Muscle of arm (tissue), 12 donors: ENCODE data around the gene UBASH3A. TPM values are rescaled to one million over a fixed set of nuclear protein-coding genes. Genes with fewer than 3 reads are reported as not detected.
"Not testable (repeated sequence)": the region's sequence is repeated elsewhere in the genome, so short reads cannot be mapped to it uniquely, and the experiment has no call there.

Source experiments
- DNase-seq: peaks from one replicate; pipeline ENCODE4 v3.0.0-alpha.2; 2013
- polyA plus RNA-seq, 12 donors: library from polyadenylated mRNA; unstranded; fragments of 120-200 nt; gene quantifications; one replicate each; pipeline ENCODE4 v1.2.1, GENCODE V29; 2013; ENCODE audit not compliant: insufficient read length in 12 of 12

Gene UBASH3A
- polyA plus RNA-seq, 12 donors = 0.12 to 0.63 (median 0.15) TPM; not detected in 5

GRCh38 chr21:42390193-42390592 lies 13.5 kb upstream of the UBASH3A start:
- no peak for DNase-seq

DNA sequence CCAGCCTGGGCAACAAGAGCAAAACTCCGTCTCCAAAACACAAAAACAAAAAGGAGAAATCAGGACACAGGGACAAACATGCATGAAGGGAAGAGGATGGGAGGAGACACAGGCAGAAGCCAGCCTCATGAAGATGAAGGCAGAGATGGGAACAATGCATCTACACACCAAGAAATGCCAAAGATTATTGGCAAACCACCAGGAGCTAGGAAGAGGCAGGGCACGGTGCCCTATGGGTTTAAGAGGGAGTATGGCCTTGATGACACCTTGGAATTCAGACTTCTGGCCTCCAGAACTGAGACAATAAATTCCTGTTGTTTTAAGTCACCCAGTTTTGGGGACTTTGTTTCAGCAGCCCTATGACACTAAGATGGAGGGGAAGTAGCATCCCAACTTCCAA lies 13.0 kb upstream of the UBASH3A start:
- DNase-seq = no peak

GRCh38 chr21:42391297-42391696 lies 12.4 kb upstream of the UBASH3A start:
- no peak for DNase-seq

DNA sequence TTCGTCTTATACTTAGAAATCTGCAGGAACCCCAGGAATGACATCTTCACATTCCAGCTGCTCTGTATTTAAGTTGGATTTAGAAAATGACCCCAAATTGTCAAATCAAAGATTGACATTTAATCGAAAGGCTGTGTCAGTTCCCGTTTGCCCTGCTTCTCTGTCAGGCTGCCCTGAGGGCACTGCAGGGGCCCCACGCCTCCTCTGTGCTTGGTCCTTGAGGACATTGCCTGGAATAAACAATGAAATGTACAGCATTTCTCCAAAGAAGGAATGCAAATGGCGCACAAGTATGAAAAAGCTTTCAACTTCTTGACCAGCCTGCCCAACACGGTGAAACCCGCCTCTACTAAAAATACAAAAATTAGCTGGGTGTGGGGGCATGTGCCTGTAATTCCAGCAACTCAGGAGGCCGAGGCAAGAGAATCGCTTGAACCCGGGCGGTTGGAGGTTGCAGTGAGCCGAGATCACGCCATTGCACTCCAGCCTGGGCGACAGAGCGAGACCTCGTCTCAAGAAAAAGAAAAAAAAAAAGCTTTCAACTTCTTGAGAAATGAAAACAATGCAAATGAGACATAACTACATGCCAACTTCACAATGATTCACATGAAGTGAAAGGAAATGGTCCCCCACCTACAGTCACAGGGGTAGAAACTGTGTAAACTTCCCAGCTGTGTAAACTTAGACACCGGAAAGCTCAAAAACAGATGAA lies 10.8 kb upstream of the UBASH3A start:
- DNase-seq = no peak

DNA sequence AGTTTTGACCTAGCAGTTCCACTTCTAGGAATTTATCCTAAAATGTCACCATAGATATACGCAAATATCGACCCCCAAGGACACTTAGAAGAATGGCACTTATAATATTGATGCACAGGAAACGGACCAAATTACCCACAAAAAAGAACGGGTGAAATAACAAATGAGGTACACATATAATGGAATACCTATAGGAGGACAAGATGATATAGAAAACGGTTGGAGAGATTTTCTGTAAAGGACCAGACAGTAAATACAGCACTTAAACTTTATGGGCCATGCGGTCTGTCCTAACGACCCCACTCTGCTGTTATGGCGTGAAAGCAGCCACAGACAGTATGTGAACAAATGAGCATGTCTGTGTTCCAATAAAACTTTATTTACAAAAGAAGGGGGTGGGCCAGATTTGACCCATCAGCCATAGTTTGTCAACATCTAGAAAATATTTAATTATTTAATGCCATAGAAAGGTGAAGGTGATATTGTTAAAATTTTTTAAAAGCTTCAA lies 10.2 kb upstream of the UBASH3A start:
- no peak for DNase-seq

GRCh38 chr21:42395302-42395701 lies 8.4 kb upstream of the UBASH3A start:
- no peak for DNase-seq

GRCh38 chr21:42395905-42396651 lies 7.6 kb upstream of the UBASH3A start, which contains the start of gene TMPRSS3:
Gene TMPRSS3, minus strand, starts transcription at chr21:42396052. Its CDS starts 635 bp downstream, at chr21:42395417.
- DNase-seq = no peak

GRCh38 chr21:42396799-42397745 lies 6.6 kb upstream of the UBASH3A start:
- no peak for DNase-seq

DNA sequence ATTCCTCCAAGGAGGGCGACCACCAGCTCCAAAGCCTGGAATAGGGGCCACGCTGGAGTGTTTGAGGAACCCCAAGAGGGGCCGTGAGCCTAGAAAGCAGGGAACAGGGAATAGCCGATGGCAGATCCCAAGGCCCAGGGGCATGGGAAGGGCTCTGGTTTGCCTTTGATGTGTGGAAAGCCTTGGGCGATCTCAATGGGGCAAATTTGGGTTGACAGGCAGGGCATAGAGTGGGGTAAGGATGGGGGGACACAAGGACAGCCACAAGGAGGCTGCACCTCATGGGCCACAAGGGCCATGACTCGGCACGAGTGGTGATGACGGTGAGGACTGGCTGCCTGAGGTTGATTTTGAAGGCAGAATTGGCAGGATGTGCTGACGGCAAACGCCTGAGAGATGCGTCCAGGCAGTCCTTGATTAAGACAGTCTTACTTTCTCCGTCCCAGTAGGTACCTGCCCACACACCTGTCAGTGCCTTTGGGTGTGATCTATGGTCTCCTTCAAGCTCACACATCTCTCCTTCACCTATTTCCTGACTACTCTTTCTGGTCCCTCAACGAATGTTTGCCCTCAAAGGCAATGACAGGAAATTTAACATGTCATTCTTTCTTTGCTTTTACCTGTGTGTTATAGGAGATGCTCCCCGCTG lies 5.8 kb upstream of the UBASH3A start:
- DNase-seq = no peak

DNA sequence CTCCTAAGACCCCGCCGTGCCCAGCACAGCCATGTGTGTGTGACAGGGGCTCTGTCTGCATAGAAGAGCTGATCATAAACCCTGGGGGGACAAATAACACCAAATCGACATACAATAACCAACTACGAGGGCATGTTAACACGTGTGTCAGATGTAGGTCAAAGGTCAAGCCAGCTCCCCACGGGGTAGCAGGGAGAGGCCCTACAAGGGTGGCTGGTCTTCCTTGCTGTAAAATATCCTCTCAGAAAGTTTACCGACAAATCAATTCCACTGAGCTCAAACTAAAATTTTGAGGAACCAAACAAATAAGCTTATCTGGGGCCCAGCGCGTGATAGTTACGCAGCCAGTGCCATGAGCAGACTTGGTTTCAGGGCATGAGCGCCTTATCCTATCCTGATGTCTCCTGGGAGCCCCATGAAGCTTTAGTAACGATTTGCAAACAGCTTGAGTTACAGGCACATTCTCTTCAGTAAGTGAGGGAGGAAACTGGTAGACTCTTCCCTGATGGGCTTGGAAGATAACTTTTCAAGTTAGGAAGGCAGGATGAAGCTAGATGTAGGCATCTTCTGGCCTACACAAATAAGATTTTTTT lies 5.2 kb upstream of the UBASH3A start:
- DNase-seq = no peak

- DNase-seq = no peak
Measured at GRCh38 chr21:42400525-42400924, 3.2 kb upstream of the UBASH3A start.

DNA sequence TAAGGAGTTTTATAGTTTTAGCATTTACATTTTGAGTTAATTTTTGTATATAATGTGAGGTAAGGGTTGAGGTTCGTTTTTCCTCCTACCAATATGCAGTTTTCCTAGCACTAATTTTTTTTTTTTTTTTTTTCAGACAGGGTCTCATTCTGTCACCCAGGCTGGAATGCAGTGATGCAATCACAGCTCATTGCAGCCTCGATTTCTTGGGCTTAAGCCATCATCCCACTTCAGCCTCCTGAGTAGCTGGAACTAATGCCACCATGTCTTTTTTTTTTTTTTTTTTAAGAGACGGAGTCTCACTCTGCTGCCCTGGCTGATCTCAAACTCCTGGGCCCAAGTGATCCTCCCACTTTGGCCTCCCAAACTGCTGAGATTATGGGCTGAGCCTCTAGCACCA lies 2.5 kb upstream of the UBASH3A start:
- DNase-seq = no peak

- DNase-seq = no peak
Measured at GRCh38 chr21:42401820-42402251, 1.9 kb upstream of the UBASH3A start.

DNA sequence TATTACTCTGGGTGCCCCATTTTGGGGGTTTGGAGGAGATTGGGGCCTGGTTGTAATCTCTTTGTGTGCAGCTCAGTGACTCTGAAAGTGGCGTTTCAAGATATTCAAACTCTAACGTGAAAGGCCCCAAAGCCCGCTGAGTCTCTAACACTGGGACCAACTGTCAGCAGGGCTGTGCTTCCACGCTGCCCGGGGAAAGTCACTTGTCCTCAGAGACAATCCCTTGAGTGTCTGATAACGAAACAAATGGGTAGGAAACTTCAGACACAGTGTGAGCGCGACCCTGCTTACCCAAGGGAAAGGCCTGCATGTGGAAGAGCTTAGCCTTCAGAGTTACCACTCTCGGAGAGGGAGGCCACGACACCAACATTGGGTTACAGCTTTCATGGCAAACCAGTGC lies 837 bp downstream of the UBASH3A start:
- no peak for DNase-seq

DNA sequence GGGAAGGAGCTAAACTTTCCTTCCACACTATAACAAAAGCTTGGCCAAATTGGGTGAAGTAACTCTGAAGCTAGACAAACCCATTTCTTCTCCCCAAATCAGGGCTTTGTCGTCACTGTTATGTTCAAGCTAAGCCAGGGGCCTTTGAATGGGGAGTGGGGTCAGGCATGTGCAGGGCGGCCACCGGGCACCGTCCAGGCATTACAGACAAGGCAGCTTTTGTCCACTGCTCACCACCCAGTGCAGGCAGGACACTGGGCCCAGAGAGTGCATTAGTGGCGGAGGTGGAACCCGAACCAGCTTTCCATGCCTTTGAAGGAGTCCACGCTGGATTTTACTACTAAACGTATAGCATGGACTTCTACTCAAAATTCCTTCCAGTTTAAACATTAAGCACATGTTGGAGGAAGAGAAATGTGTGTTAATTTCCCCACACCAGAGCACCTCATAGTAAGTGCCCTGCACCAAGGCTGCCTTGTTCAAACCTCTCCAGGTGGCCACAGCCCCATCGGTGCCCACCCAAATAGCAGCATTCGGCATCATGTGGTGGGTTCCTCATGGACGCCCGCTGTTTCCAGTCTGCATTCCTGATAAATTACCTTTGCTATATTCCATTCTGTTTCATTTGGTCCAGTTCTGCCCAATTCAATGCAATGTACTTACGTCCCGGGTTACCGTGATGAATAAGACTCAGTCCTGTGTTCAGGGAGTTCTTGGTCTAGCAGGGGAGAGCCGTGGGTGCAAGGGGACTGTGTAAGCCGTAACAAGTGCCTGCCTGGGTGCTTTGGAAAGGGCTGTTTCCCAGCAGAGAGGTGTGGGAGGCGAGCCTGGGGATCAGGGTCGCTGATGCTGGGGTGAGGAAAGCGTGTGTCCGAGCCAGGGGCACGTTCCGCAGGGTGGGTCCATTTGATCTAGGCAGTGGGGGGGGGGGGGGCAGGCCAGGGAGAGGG lies 1.6 kb downstream of the UBASH3A start:
- no peak for DNase-seq

DNA sequence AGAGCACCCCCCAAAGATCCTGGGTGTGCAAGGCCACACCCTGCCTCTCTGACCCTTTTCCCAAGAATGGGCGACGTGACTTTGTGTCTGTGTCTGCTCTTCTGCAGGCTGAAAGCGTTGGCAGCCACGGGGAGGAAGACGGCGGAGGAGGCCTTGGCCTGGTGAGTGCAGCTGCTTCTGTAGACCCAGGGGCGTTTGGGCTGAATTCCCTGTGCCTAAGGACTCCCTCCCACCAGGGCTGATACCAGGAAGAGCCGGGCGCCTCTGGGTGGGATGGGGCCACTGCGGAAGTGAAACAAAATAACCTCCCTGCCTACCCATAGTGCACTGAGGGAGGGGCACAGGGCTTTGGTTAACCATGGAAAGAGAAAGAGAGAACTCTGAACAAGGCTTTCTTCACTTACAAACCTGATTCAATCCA lies 2.5 kb downstream of the UBASH3A start:
- DNase-seq = no peak

DNA sequence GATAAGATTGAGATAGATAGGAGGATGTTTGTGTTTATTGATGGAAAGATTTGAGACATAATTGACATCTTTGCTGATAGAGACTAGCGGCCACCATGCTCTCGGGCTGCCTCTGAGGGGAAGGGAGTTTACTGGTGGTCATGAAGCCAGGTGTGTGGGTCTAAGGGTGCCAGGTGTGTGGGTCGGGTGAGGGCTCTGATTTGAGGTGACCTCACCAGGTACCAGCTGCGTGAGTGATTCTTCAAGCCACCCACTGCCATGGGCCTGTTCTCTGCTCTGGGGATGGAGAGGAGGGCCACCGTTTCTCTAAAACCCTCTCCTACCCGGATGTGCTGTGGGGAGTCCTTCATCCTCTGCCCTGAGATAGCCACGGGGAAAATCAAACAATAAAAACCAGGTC lies 3.2 kb downstream of the UBASH3A start:
- no peak for DNase-seq

- no peak for DNase-seq
Measured at GRCh38 chr21:42407476-42407875, 3.8 kb downstream of the UBASH3A start.

- DNase-seq = not testable (repeated sequence)
Measured at GRCh38 chr21:42408718-42409117, 5.0 kb downstream of the UBASH3A start.

- DNase-seq = no peak
Measured at GRCh38 chr21:42409366-42409765, 5.7 kb downstream of the UBASH3A start.
